Activated CD8-positive, alpha-beta memory T cell treated with anti-CD3 and anti-CD28 coated beads, Interleukin-2, amount 10 ng/mL, durations not matched to agents 7 days and 5 days (primary cell): ENCODE measurements around the gene FHOD3. TPM values are rescaled to one million over a fixed set of nuclear protein-coding genes. Genes with fewer than 3 reads are reported as not detected.

Source experiments
- ATAC-seq: fragments of 150-1000 bp; cut with Tn5 transposase; one replicate; pipeline ENCODE4 v1.10.0; 2021; ENCODE audit warnings: moderate library complexity
- CTCF ChIA-PET: fragments of 350-600 bp; sonication (Branson Sonifier 250); formaldehyde crosslinking; loops from one replicate; lab custom pipeline; 2021; ENCODE audit warnings: antibody characterized with exemption; lab: Charles Lee
- DNase-seq: peaks from one replicate; pipeline ENCODE4 v3.0.0-alpha.2; 2020
- H3K27ac Mint-ChIP-seq: one replicate; pipeline ENCODE4 v1.8.0; 2021; ENCODE audit warnings: mild to moderate bottlenecking, mixed read lengths
- H3K27me3 Mint-ChIP-seq: one replicate; pipeline ENCODE4 v1.8.0; 2021; ENCODE audit warnings: mixed read lengths
- H3K36me3 Mint-ChIP-seq: one replicate; pipeline ENCODE4 v1.8.0; 2021; ENCODE audit warnings: mild to moderate bottlenecking, mixed read lengths
- H3K4me1 Mint-ChIP-seq: one replicate; pipeline ENCODE4 v1.8.0; 2021; ENCODE audit warnings: mixed read lengths
- H3K4me3 Mint-ChIP-seq: one replicate; pipeline ENCODE4 v1.8.0; 2021; ENCODE audit warnings: mild to moderate bottlenecking, moderate library complexity, mixed read lengths
- H3K9me3 Mint-ChIP-seq: one replicate; pipeline ENCODE4 v1.8.0; 2022; ENCODE audit warnings: low read depth, mixed read lengths
- total RNA-seq, 2 experiments: library from RNA; stranded (reverse); gene quantifications; one replicate each; pipeline ENCODE4 v1.2.3, GENCODE V29; 2021

Gene FHOD3
- total RNA-seq, 2 experiments from 2014 or later: not detected

DNA sequence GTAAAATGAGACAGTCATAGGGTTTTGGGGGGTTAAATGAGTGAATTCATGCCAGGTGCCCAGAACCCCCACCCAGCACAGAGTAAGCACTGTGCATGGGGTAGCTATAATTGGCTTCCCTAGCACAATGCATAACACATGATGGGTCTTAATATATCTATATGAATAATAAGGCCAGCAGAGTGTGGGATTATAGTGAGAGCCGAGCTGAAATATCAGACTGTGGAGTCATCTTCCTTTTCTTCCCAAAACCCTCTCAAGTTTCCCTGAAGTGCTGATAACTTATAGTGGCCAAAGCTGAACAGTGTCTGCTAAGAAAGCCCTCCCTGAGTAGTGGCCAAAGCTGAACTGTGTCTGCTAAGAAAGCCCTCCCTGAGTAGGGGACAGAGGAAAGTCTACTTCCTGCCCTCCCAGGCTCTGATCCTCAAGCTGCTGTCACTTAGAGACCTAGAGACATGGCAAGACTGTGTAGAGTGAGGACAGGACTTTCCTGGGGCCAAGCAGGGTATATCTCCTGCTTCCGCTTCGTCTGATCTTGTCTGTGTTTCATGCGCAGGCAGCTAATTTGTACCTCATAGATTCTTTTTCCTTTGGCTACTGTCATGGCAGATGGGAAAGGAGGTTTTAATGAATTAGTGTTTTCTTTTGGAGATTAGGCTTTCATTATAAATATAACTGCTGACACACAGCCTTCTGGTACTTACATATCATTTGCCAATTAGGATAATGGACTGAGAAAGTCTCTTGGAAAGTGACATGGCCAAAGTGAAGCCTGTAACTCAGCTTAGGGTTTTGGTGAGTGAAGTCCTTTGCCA is 94.9 kb downstream of the FHOD3 start:
- H3K27ac Mint-ChIP-seq: no peak overlapping the region
- peaks cover 4% of the 10 kb centered on the region for H3K9me3 Mint-ChIP-seq
- H3K27me3 Mint-ChIP-seq: no peaks in the 10 kb centered on the region
- no peaks in the 10 kb centered on the region for H3K4me1 Mint-ChIP-seq
- no peak overlapping the region for H3K4me3 Mint-ChIP-seq
- ATAC-seq: no peak
- H3K36me3 Mint-ChIP-seq: no peaks in the 10 kb centered on the region
- no peak for DNase-seq
- CTCF ChIA-PET: interaction anchor here (0.5 kb wide), 1 partner anchor 295 kb away, joined by 4 read pairs; no protein-coding TSS in a partner anchor

DNA sequence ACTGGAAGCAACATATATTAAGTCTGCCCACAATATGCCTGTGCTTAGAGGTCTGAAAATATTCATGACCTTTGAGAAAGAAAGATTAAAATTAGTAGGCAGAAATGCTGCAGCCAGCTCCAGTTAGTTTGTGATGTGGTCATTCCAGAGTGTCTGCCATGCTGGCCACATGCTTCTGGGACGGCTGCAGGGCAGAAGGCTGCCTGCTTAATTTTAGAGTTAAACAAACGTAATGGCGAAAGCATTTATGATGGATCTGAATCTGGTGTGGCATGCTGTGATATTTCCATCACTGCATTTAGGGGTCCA is 95.4 kb downstream of the FHOD3 start:
- Mint-ChIP-seq H3K27ac (no peak overlapping the region), H3K9me3 (peaks cover 4% of the 10 kb centered on the region), H3K36me3 (no peaks in the 10 kb centered on the region), H3K27me3 (no peaks in the 10 kb centered on the region), H3K4me1 (no peaks in the 10 kb centered on the region), H3K4me3 (no peak overlapping the region)
- ATAC-seq (no peak), DNase-seq (no peak)
- CTCF ChIA-PET: no interaction called here

DNA sequence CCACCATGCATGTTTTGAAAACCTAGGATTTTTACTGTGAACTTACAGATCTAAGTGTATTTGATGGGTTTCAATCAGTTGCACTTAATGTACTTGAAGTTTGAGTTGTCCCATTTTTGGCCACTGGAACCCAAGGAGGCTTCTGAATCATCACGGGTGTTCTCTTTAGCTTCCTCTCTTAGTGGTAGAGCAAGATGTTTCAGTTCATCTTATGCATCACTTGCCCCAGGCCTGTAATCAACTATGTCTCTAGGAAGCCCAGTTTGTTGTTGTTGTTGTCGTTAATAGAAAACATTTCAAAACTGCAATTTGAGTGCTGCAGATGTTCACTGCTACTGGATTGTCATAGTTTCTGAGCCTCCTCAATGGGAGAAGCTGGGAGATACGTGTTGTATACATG is 97.0 kb downstream of the FHOD3 start:
- H3K36me3 Mint-ChIP-seq: no peaks in the 10 kb centered on the region
- H3K27ac Mint-ChIP-seq: no peak overlapping the region
- DNase-seq (no peak), ATAC-seq (no peak)
- CTCF ChIA-PET: no interaction called here
- no peaks in the 10 kb centered on the region for H3K27me3 Mint-ChIP-seq
- no peaks in the 10 kb centered on the region for H3K4me1 Mint-ChIP-seq
- peaks cover 4% of the 10 kb centered on the region for H3K9me3 Mint-ChIP-seq
- no peak overlapping the region for H3K4me3 Mint-ChIP-seq

DNA sequence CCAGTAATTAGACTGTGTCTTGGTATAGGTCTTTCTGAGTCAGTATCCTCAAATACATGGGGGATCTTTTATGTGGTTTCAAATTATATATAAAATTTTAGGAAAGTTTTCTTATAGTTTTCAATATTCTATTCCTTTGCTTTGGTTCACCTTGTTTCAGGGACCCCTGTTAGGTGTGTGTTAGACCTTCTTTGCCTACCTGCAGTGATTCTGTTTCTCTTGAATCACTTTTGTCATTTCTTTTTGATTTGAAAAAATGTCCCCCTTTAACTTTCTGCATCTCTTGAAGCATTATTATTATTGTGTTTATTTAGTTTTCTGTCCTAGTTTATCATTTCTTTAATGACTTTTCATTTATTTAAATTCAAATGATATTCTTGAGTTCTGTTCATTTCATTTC is 98.7 kb downstream of the FHOD3 start:
- DNase-seq (no peak), ATAC-seq (no peak)
- H3K4me3 Mint-ChIP-seq: no peak overlapping the region
- H3K27me3 Mint-ChIP-seq: no peaks in the 10 kb centered on the region
- peaks cover 4% of the 10 kb centered on the region for H3K9me3 Mint-ChIP-seq
- H3K36me3 Mint-ChIP-seq: no peaks in the 10 kb centered on the region
- CTCF ChIA-PET: no interaction called here
- no peak overlapping the region for H3K27ac Mint-ChIP-seq
- H3K4me1 Mint-ChIP-seq: no peaks in the 10 kb centered on the region

DNA sequence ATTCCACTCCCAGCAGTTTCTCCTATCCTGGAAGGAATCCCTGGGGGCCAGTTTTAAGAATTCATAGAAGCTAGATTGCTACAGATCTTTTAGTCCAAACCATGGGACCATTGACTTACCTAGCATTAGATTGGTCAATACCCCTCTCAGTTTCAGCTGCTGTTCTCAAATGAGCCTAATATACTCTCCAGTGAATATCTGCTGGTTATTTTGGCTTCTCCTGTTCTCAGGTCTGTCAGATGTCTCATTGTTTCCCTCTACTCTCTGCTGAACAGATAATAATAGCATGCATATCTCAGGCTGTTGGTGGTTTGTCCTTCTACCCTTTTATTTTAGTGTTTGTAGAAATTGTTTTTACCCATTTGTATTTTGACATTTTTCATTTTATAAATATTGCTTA is 99.5 kb downstream of the FHOD3 start:
- H3K9me3 Mint-ChIP-seq: peaks cover 4% of the 10 kb centered on the region
- no peaks in the 10 kb centered on the region for H3K27me3 Mint-ChIP-seq
- DNase-seq: no peak
- no peaks in the 10 kb centered on the region for H3K4me1 Mint-ChIP-seq
- no peak overlapping the region for H3K4me3 Mint-ChIP-seq
- no peak for ATAC-seq
- H3K27ac Mint-ChIP-seq: no peak overlapping the region
- no peaks in the 10 kb centered on the region for H3K36me3 Mint-ChIP-seq
- CTCF ChIA-PET: no interaction called here

DNA sequence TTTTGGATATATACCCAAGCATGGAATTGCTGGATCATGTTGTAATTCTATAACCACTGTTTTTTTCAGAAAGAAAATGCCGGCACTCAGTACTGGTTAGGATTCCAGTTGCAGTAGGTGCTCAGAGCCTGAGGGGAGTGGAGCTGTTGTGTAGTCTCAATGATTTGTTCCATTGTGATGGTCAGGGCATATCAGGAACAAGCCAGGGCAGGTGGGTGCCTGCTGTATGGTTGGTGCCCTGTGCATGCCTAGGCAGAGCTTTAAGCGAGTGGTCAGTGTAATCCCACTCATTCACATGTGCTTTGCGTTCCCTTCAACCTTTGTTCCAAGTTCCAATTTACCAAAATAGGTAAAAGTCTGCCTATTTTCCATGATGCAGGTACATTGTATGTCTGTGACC is 100.9 kb downstream of the FHOD3 start:
- no peaks in the 10 kb centered on the region for H3K4me1 Mint-ChIP-seq
- no peak overlapping the region for H3K27ac Mint-ChIP-seq
- H3K36me3 Mint-ChIP-seq: no peaks in the 10 kb centered on the region
- H3K27me3 Mint-ChIP-seq: no peaks in the 10 kb centered on the region
- peaks cover 4% of the 10 kb centered on the region for H3K9me3 Mint-ChIP-seq
- DNase-seq (no peak), ATAC-seq (no peak)
- no peak overlapping the region for H3K4me3 Mint-ChIP-seq
- CTCF ChIA-PET: no interaction called here

DNA sequence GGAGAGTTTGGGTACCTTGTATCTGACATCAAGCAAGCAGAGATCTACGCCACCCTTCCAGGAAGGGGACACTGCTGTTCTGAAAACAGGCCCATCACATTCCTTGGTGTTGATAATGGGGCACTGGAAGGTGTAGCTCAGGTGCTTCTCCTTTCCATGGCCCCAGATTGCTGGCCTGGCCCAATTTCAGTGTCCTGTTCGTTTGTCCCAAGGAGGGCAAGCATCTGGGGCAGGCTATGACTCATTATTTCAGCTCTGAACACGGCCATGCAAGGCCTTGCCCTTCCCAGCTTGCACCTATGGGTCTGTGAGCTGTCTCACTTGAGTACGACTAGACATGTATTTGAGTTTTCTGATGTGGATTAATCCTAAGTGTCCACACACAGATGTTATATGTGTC is 101.5 kb downstream of the FHOD3 start:
- peaks cover 4% of the 10 kb centered on the region for H3K9me3 Mint-ChIP-seq
- DNase-seq (no peak), ATAC-seq (no peak)
- no peaks in the 10 kb centered on the region for H3K36me3 Mint-ChIP-seq
- H3K27me3 Mint-ChIP-seq: no peaks in the 10 kb centered on the region
- CTCF ChIA-PET: no interaction called here
- no peaks in the 10 kb centered on the region for H3K4me1 Mint-ChIP-seq
- no peak overlapping the region for H3K27ac Mint-ChIP-seq
- no peak overlapping the region for H3K4me3 Mint-ChIP-seq

DNA sequence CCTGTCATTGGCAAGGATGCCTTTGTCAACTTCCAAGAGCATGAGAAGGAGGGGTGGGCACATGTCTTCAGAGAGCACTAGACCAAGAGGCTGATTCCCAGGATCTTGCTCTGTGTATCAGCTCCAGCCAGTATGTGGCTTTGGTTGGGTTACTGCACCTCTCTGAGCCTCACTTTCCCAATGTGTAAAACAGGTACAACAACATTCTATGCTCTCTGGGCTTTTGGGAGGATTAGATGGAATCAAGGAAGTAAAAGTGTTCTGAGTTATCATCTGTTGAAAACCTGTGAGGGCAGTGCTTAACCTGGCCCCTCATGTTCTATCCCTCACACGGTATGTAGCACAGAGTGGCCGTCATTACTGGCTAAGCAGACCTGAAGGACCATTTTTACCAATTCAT is 103.9 kb downstream of the FHOD3 start:
- DNase-seq: no peak
- Mint-ChIP-seq H3K4me3 (no peak overlapping the region), H3K27me3 (no peaks in the 10 kb centered on the region), H3K27ac (no peak overlapping the region), H3K36me3 (no peaks in the 10 kb centered on the region), H3K9me3 (no peaks in the 10 kb centered on the region), H3K4me1 (no peaks in the 10 kb centered on the region)
- ATAC-seq: no peak
- CTCF ChIA-PET: no interaction called here

DNA sequence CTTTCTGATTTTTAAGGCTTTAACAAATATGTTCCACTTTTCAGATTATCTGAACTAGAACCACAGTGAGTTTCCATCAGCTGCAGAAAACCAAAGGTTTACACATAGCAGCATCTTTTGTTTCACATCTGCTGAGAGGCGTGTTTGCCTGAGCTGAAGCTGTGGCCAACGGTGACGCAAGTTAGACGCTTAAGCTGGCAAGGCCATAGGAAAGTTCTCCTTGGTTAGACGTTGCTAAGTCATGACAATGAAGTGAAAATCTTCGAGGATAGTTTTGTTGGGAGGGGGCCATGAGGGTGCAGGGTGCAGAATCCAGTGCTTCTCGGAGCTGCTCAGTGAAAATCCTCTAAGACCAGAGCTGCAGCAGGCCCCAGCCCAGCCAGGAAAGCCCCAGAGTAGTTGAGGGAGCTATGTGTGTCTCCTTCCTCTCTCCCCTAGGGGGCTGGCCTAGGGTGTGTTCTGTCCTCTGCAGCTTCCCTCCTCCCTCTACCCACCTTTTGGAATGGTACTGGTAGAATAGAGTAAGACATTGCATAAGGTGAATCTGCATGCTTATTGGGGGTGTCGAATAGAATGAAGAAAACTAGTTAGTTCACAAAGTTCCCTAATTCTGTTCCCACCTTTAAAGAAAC is 105.4 kb downstream of the FHOD3 start:
- Mint-ChIP-seq H3K36me3 (no peaks in the 10 kb centered on the region), H3K27ac (no peak overlapping the region), H3K27me3 (no peaks in the 10 kb centered on the region), H3K9me3 (no peaks in the 10 kb centered on the region), H3K4me1 (no peaks in the 10 kb centered on the region), H3K4me3 (no peak overlapping the region)
- ATAC-seq (no peak), DNase-seq (no peak)
- CTCF ChIA-PET: no interaction called here

DNA sequence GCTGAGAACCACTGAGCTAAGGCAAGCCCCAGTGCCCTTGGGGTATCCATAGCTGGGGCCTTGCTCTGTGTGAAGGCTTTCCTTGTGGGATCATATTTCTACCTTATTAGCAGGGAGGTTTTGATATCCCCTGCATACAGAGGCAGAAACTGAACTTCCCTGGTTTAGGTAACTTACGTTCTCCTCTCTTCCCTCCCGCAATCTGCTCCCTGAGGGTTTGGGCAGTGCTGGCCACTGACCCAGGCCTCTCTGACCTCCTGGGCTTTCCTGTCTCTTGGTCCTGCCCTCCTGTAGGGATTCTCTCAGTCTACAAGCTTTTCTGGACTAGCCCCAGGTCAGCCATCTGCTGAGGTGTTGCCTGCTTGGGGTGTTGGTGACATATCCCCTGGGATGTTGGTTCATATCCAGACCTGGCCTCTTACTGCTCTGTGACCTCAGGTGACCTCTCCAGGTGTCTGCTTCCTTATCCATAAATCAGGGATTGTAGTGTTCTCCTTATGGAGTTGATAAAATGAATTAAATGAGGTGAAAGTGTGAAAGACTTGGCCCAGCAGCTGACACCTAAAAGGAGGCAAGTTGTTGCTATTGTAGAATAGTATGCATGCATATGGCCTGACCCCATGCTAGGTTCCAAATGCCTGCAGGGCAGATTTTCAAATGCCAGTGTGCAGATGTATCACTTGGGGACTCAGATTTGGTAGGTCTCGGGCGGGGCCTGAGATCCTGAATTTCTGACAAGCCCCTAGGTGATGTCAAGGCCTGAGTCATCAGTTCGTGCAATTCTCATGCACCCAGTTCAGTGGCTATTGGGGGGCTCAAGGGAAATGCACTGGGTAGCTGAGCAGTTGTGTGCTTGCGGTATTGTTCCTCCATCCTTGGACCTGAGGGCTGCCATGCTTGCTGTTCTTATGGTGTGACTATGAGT is 106.6 kb downstream of the FHOD3 start:
- Mint-ChIP-seq H3K27ac (no peak overlapping the region), H3K36me3 (no peaks in the 10 kb centered on the region), H3K27me3 (no peaks in the 10 kb centered on the region), H3K4me3 (no peak overlapping the region), H3K9me3 (no peaks in the 10 kb centered on the region), H3K4me1 (no peaks in the 10 kb centered on the region)
- no peak for DNase-seq
- ATAC-seq: no peak
- CTCF ChIA-PET: no interaction called here

DNA sequence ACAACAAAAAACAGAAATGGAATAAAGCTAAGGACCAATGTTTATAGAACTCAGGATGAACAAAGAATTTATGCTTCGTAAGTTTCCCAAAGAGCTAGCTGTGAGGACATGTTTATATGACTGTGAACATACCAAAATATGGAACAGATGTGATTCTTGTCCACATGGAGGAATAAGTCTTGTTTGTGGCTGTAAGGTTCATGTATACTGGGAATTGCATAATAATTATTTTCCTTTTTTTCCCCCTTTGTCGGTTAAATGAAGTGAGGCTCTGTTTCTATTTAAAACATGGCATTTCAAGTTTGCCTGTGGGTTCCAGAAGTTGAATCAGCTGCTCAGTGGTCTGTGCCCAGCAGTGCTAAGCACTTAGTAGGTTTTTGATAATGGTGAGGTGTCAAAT is 108.1 kb downstream of the FHOD3 start:
- CTCF ChIA-PET: no interaction called here
- DNase-seq (no peak), ATAC-seq (no peak)
- H3K4me1 Mint-ChIP-seq: no peaks in the 10 kb centered on the region
- no peaks in the 10 kb centered on the region for H3K27me3 Mint-ChIP-seq
- no peaks in the 10 kb centered on the region for H3K9me3 Mint-ChIP-seq
- H3K27ac Mint-ChIP-seq: no peak overlapping the region
- H3K36me3 Mint-ChIP-seq: no peaks in the 10 kb centered on the region
- no peak overlapping the region for H3K4me3 Mint-ChIP-seq

DNA sequence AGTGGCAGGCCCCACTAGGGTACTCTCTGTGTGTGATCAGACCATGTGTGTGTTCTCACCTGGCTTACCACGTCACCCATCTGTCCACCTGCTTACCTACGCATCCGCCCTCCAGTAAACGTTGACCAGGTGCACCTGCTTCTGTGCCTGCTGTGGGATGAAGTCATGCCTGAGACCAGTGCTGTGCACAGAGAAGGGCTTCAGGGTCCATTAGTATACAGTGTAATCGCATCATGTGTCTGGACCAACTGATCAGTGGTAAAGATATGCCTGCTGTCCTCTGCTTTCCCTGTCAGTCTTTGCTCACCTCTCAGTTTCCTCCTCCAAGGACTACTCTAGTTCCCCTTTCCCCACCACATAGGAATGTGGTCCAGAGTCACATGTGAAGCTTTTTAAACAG is 109.3 kb downstream of the FHOD3 start:
- Mint-ChIP-seq H3K4me3 (no peak overlapping the region), H3K27me3 (no peaks in the 10 kb centered on the region), H3K27ac (no peak overlapping the region), H3K36me3 (no peaks in the 10 kb centered on the region), H3K4me1 (no peaks in the 10 kb centered on the region), H3K9me3 (no peaks in the 10 kb centered on the region)
- ATAC-seq (no peak), DNase-seq (no peak)
- CTCF ChIA-PET: no interaction called here

DNA sequence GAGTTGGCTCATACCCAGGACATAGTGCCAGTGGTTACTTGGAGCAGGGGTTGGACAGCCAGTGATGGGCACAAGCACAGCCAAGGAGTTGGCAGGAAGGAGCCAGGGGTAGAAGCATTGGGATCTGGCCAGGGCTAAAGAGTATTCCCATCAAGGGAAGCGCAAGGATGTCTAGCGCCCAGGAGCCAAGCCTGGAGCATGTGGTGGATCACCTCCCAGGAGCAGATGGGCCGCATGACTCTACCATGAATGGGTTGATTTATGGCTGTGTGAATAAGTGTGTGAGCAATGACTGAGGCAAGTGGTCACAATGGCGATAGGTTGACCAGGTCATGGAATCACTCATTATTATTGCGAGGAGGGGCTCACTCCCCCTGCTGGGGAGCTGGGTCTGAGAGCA is 111.1 kb downstream of the FHOD3 start:
- no peaks in the 10 kb centered on the region for H3K27me3 Mint-ChIP-seq
- no peaks in the 10 kb centered on the region for H3K36me3 Mint-ChIP-seq
- H3K4me3 Mint-ChIP-seq: no peak overlapping the region
- CTCF ChIA-PET: no interaction called here
- H3K27ac Mint-ChIP-seq: no peak overlapping the region
- no peak for ATAC-seq
- H3K9me3 Mint-ChIP-seq: no peaks in the 10 kb centered on the region
- no peaks in the 10 kb centered on the region for H3K4me1 Mint-ChIP-seq
- no peak for DNase-seq

DNA sequence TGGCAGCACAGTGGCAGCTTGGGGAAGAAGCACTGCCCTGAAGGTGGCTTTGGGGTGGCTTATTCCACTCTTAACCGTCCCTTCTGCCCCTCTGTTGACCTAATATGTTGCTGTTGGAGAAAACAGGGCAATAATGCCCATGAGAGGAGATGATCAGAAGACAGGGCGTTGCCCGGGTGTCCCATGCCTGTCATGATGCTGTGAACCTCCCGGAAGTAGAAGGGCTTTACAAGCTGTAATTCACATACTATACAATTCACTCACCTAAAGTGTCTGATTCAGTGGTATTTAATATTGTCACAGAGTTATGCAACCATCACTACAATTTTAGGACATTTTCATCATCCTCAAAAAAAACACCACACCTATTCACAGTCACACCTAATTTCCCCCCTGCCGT is 112.3 kb downstream of the FHOD3 start:
- Mint-ChIP-seq H3K9me3 (no peaks in the 10 kb centered on the region), H3K27me3 (no peaks in the 10 kb centered on the region), H3K27ac (no peak overlapping the region), H3K4me3 (no peak overlapping the region), H3K36me3 (no peaks in the 10 kb centered on the region), H3K4me1 (no peaks in the 10 kb centered on the region)
- DNase-seq: no peak
- ATAC-seq: no peak
- CTCF ChIA-PET: no interaction called here
